Measurements from ENCODE around the gene GALNS.
A peak's percentile ranks its signal among the peaks of the same experiment; 100 is the strongest.
"Not testable (repeated sequence)": the region's sequence is repeated elsewhere in the genome, so short reads cannot be mapped to it uniquely, and the experiment has no call there.

GALNS gene

GRCh38 chr16:88784074-88784855 is 72.5 kb downstream of the GALNS start:
- peak; percentile 83 for DNase-seq (ENCODE audit: low spot score)

- DNase-seq (ENCODE audit: low spot score): no peak
Measured at GRCh38 chr16:88783391-88784073, 73.2 kb downstream of the GALNS start.

GRCh38 chr16:88782454-88783390 is 74.0 kb downstream of the GALNS start:
- DNase-seq (ENCODE audit: low spot score): peak; percentile 90

- no peak for DNase-seq (ENCODE audit: low spot score)
Measured at GRCh38 chr16:88781140-88782077, 75.3 kb downstream of the GALNS start.

GRCh38 chr16:88780142-88781062 is 76.3 kb downstream of the GALNS start:
- DNase-seq (ENCODE audit: low spot score): no peak

GRCh38 chr16:88779406-88780141 is 77.2 kb downstream of the GALNS start:
- no peak for DNase-seq (ENCODE audit: low spot score)

GRCh38 chr16:88778541-88779065 is 78.1 kb downstream of the GALNS start:
- DNase-seq (ENCODE audit: low spot score): no peak

- DNase-seq (ENCODE audit: low spot score): no peak
Measured at GRCh38 chr16:88778271-88778525, 78.5 kb downstream of the GALNS start.

- DNase-seq (ENCODE audit: low spot score): no peak
Measured at GRCh38 chr16:88777471-88778270, 79.1 kb downstream of the GALNS start.

- no peak for DNase-seq (ENCODE audit: low spot score)
Measured at GRCh38 chr16:88775825-88776224, 80.9 kb downstream of the GALNS start.

- DNase-seq (ENCODE audit: low spot score): no peak
Measured at GRCh38 chr16:88774544-88775393, 82.0 kb downstream of the GALNS start.

GRCh38 chr16:88773812-88774291 is 82.9 kb downstream of the GALNS start:
- DNase-seq (ENCODE audit: low spot score): peak; percentile 89

- DNase-seq (ENCODE audit: low spot score): peak; percentile 96
Measured at GRCh38 chr16:88772871-88773811, 83.6 kb downstream of the GALNS start.

- DNase-seq (ENCODE audit: low spot score): not testable (repeated sequence)
Measured at GRCh38 chr16:88771781-88772180, 85.0 kb downstream of the GALNS start.

- DNase-seq (ENCODE audit: low spot score): no peak
Measured at GRCh38 chr16:88771294-88771772, 85.4 kb downstream of the GALNS start.

Data from hepatic stellate cell (primary cell).